ENCODE results near the gene MYO5B.

Gene MYO5B

DNA sequence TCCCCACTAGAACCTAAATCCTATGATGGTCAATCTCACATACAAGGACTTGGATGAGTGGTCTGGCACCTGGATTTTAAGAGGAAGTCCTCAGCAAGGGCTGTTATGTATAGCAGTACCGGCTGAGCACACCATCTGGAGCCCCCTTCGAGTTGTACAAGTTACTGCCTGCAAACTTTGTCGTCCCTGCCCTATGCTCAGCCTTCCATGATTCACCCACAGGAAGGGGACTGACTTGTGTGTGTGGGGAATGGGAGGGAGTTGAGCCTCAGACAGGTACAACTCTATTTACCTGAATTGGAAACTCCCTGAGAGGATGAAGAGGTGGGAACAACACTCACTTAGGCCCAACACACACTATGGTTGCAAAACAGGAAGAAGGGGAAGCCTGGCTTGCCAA lies 186.6 kb downstream of the MYO5B start:
- peaks cover 7% of the 10 kb centered on the region for H3K27me3 Mint-ChIP-seq (ENCODE audit: low read depth)
- no peak overlapping the region for H3K4me3 Mint-ChIP-seq
- H3K4me1 Mint-ChIP-seq (ENCODE audit: low read depth) = no peaks in the 10 kb centered on the region
- no peak overlapping the region for H3K27ac Mint-ChIP-seq
- no peak for DNase-seq (ENCODE audit: low spot score)
- H3K36me3 Mint-ChIP-seq (ENCODE audit: low read depth) = no peaks in the 10 kb centered on the region
- H3K9me3 Mint-ChIP-seq = no peaks in the 10 kb centered on the region

DNA sequence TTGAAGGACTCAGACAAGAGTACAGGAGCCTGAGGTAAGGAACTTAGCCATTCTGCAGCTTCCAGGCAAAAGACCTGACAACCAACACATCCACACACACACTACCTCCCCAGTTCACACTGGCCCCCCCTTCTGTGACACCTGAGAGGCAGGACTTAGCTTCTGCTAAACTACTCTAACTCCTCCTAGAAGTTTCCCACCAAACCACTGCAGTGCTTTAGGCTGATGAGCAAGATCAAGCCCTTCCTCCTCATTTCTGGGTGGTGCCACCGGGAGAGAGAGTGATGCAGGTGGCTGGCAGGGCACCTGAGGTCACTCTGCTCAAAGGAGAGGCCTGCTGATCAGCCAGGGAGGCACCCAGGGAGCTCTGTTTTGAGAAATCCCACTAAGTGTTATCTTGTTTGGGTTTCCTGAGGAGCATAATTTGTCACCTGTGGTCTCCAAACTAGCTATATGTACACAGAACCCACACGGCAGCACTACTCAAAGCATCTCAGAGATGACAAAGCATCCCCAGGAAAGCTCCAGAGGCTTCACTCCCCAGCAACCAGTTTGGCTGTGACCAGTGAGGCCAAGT lies 188.4 kb downstream of the MYO5B start:
- H3K27ac Mint-ChIP-seq = no peak overlapping the region
- H3K27me3 Mint-ChIP-seq (ENCODE audit: low read depth) = peaks cover 6% of the 10 kb centered on the region
- H3K9me3 Mint-ChIP-seq = no peaks in the 10 kb centered on the region
- no peak overlapping the region for H3K4me3 Mint-ChIP-seq
- H3K36me3 Mint-ChIP-seq (ENCODE audit: low read depth) = no peaks in the 10 kb centered on the region
- no peaks in the 10 kb centered on the region for H3K4me1 Mint-ChIP-seq (ENCODE audit: low read depth)
- DNase-seq (ENCODE audit: low spot score) = no peak

DNA sequence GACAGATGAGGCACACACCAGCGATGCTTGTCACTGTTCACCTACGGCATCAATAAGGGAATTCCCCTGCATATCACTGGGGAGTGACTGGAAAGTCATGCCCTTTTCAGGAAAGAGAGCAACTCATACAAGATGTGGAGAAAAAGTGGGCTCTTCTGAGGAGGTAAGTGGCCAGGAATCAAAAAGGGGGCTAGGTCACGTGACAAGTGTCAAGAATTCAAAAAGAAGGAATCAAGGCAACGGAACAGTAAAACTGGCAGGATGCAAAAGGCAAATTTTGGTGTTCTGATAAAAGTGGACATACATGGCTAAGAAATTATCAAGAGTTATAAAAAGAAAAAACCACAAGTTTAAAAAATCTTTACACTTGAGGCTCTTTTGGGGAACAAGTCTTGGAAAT lies 190.9 kb downstream of the MYO5B start:
- Mint-ChIP-seq H3K27me3 (ENCODE audit: low read depth) (peaks cover 5% of the 10 kb centered on the region), H3K9me3 (no peaks in the 10 kb centered on the region), H3K36me3 (ENCODE audit: low read depth) (no peaks in the 10 kb centered on the region), H3K4me3 (no peak overlapping the region), H3K4me1 (ENCODE audit: low read depth) (no peaks in the 10 kb centered on the region), H3K27ac (no peak overlapping the region)
- no peak for DNase-seq (ENCODE audit: low spot score)

DNA sequence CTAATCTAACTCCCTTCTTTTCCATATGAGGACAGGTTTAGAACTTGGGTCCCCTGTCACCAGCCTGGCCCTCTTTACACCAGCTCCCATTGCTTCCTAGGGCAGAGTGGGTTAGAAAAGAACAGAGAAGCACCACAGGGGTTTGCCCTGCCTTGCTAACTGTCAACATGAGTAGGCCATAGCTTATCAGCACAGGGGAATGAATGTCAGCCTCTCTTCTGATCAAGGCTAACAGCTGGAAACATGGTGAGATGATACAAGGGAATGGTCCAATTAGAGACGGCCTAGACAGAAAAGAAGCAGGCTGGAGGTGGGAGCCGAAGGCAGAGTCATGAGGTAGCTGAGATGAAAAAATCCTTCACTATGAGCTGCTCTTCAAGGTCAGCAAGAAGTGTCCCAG lies 192.2 kb downstream of the MYO5B start:
- no peak overlapping the region for H3K4me3 Mint-ChIP-seq

DNA sequence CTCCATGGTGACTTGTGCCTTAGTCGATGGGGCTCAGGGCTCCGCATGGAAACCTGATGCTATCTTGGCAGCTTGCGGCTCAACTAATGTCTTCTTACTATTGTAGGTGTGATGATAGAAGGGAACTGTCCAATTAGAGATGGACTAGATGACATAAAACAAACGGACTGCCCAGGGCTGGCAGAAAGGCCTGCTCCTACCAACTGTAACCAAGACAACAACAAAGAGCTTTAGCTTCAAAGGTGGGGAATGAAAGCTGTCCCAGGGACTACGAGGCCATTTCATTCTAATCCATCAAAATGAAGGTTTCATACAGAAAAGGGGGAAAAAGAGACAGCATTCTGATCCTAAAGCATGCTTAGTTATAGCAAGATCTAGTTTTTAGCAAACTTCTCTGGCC lies 194.7 kb downstream of the MYO5B start:
- Mint-ChIP-seq H3K9me3 (no peaks in the 10 kb centered on the region), H3K27ac (no peak overlapping the region), H3K4me1 (ENCODE audit: low read depth) (no peaks in the 10 kb centered on the region), H3K4me3 (no peak overlapping the region), H3K36me3 (ENCODE audit: low read depth) (no peaks in the 10 kb centered on the region), H3K27me3 (ENCODE audit: low read depth) (peaks cover 4% of the 10 kb centered on the region)
- DNase-seq (ENCODE audit: low spot score) = no peak

More for the DNA sequence above, 192.2 kb downstream of the MYO5B start:
- Mint-ChIP-seq H3K27me3 (ENCODE audit: low read depth) (peaks cover 4% of the 10 kb centered on the region), H3K27ac (no peak overlapping the region), H3K4me1 (ENCODE audit: low read depth) (no peaks in the 10 kb centered on the region), H3K36me3 (ENCODE audit: low read depth) (no peaks in the 10 kb centered on the region), H3K9me3 (no peaks in the 10 kb centered on the region)
- DNase-seq (ENCODE audit: low spot score) = no peak

DNA sequence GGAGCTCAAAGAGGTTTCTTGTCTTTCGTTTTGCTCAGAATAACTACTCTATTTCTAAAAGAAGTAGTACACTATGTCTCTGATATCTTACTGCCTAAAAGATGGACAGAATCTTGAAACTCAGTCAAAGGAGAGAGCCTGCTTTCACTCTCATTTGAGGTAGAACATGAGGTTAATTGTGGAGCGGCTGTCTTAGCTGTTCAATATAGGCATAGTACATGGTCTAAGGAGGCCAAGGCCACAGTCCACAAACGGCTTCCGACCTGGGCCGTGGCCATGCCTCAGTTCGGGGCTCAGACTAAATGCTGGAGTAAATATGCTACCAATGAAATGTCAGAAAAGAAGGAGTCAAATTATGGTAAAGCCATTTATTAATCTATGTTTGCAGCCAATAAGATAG lies 195.8 kb downstream of the MYO5B start:
- Mint-ChIP-seq H3K27me3 (ENCODE audit: low read depth) (peaks cover 4% of the 10 kb centered on the region), H3K9me3 (no peaks in the 10 kb centered on the region), H3K4me3 (no peak overlapping the region), H3K36me3 (ENCODE audit: low read depth) (no peaks in the 10 kb centered on the region), H3K27ac (no peak overlapping the region), H3K4me1 (ENCODE audit: low read depth) (no peaks in the 10 kb centered on the region)
- DNase-seq (ENCODE audit: low spot score) = no peak

DNA sequence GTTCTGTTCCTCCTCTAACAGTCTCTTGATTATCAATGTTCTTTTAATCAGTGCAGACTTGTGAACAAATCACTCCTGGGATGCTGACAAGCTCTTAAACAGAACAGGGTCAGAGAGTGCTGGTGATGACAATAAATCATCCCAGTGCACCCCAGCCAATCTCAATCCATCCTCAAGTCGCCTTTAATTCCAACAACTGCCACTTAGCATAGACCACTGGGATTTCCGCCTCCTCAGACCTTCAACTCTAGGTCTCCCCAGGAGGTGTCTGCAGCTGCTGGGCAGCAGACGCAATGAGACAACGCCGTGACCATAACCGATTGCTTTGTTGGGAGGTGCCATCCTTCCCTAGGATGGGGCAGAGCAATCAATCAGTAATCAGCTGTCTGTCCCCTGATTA lies 197.4 kb downstream of the MYO5B start:
- DNase-seq (ENCODE audit: low spot score) = no peak
- Mint-ChIP-seq H3K4me3 (no peak overlapping the region), H3K9me3 (no peaks in the 10 kb centered on the region), H3K27me3 (ENCODE audit: low read depth) (peaks cover 3% of the 10 kb centered on the region), H3K4me1 (ENCODE audit: low read depth) (no peaks in the 10 kb centered on the region), H3K36me3 (ENCODE audit: low read depth) (no peaks in the 10 kb centered on the region), H3K27ac (no peak overlapping the region)

DNA sequence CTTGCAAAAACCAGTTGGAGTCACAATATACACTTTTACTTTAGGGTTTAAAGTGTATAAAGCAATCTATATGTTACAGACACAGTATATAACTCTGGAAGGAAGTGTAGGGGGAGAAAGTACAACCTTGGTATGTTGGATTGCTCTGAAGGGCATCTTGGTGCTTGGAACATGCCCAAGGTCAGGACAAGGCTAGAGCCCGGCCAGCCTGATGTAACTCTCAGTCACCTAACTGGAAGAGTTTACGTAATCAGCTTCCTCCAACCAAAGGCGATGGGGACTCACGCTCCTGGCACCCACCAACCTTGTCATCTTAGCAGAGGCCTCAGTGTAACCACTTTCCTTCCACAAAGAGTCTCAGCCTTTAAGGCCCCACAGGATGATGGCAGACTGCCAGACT lies 200.5 kb downstream of the MYO5B start:
- no peak for DNase-seq (ENCODE audit: low spot score)
- H3K9me3 Mint-ChIP-seq = no peaks in the 10 kb centered on the region
- peaks cover under 1% of the 10 kb centered on the region for H3K4me1 Mint-ChIP-seq (ENCODE audit: low read depth)
- H3K27me3 Mint-ChIP-seq (ENCODE audit: low read depth) = peaks cover 3% of the 10 kb centered on the region
- H3K4me3 Mint-ChIP-seq = no peak overlapping the region
- H3K27ac Mint-ChIP-seq = no peak overlapping the region
- no peaks in the 10 kb centered on the region for H3K36me3 Mint-ChIP-seq (ENCODE audit: low read depth)

DNA sequence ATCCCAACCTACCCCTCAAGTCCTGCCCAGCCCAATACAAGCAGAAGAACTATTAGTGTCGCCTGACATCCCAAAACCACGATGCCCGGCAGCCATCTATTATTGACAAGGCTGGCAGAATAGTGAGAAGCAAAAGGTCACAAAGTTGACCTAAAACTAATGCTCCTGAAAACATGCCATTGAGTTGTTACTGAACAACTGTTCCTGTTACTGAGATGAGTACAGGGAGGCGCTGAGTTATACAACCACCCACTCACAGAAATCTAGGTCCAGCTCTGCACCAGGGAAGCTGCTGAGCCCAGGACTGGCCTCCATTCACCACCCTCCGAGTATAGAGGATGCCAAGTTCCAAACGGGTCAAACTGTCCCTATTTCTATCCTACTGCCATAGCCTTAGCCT lies 201.6 kb downstream of the MYO5B start:
- Mint-ChIP-seq H3K36me3 (ENCODE audit: low read depth) (no peaks in the 10 kb centered on the region), H3K27ac (no peak overlapping the region), H3K4me1 (ENCODE audit: low read depth) (peaks cover 2% of the 10 kb centered on the region), H3K27me3 (ENCODE audit: low read depth) (peaks cover 3% of the 10 kb centered on the region), H3K4me3 (no peak overlapping the region), H3K9me3 (no peaks in the 10 kb centered on the region)
- no peak for DNase-seq (ENCODE audit: low spot score)

DNA sequence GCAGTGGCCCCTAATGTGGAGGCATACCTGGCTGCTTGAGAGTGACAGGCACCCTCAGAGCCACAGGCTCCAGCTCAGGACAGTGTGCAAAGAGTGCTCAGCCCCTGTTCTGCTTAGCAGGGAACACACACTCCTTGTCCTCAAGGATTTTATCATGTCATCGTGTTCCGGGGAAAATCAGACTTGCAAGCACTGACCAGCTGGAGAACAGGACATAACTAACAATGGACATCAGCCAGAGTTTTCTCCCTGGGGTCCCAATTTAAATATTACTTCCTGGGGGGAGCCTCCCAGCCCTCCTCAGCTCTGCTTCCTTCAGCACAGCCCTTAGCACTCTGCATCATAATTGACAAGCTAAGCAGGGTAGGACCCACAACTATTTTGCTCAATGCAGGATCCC lies 206.2 kb downstream of the MYO5B start:
- H3K4me1 Mint-ChIP-seq (ENCODE audit: low read depth) = peaks cover 4% of the 10 kb centered on the region
- H3K4me3 Mint-ChIP-seq = no peak overlapping the region
- peaks cover 10% of the 10 kb centered on the region for H3K27me3 Mint-ChIP-seq (ENCODE audit: low read depth)
- H3K27ac Mint-ChIP-seq = no peak overlapping the region
- no peaks in the 10 kb centered on the region for H3K36me3 Mint-ChIP-seq (ENCODE audit: low read depth)
- DNase-seq (ENCODE audit: low spot score) = no peak
- no peaks in the 10 kb centered on the region for H3K9me3 Mint-ChIP-seq

DNA sequence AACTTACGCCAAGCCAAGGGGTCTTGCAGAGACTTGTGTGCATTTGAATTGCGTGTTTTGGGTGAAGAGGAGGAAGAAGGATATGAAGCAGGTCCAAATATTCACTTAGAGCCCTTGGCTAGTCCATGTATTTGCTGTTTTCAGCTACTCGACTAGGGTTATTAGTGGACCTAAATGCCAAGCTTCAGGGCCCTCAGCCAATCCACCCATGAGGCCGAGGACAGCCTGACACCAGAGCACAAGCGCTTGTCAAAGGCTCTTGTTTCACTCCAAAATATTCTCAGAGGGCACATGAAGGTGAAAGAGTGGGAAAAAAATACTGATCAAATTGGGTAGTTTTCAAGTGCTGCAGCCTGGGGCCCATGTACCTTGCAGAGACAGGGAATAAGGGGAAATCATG lies 206.8 kb downstream of the MYO5B start:
- Mint-ChIP-seq H3K9me3 (no peaks in the 10 kb centered on the region), H3K4me3 (no peak overlapping the region), H3K27me3 (ENCODE audit: low read depth) (peaks cover 13% of the 10 kb centered on the region), H3K4me1 (ENCODE audit: low read depth) (peaks cover 4% of the 10 kb centered on the region), H3K36me3 (ENCODE audit: low read depth) (no peaks in the 10 kb centered on the region), H3K27ac (no peak overlapping the region)
- DNase-seq (ENCODE audit: low spot score) = no peak

DNA sequence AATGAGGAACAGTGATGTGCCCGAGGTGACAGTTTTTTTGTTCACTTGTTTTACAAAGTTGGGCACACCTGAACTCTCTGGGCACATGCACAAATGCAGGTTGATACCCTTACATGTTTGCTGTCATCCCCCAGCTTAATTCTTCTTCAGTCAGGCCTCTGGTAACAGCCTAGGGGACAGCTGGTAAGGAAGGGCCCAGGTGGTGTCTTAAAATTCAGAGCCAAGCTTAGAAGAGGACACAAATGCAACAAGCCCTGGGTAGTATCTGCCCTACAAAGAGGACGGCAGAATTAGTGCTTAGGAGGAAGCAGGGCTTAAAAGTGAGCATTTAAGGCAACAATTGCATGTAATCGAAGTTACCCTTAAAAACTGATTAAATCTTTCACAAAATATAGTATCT lies 209.7 kb downstream of the MYO5B start:
- DNase-seq (ENCODE audit: low spot score) = no peak
- no peak overlapping the region for H3K27ac Mint-ChIP-seq
- no peaks in the 10 kb centered on the region for H3K9me3 Mint-ChIP-seq

DNA sequence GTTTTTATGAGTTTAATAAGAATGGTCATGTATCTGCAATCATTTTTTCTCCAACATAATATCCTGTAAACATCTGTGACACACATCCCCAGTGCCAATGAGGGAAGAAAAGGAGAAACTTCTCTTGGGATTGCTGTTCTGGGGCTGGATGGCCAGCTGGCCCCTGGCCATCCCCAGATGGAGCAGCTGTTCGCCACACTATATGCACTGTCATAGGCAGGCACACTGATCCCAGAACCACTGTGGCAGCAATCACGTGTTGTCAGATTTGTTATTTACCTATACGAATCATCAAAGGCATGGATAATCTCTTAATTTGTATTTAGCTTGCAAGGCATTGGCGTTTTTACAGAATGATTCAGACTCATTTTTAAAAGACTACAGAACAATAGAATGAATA lies 214.1 kb downstream of the MYO5B start:
- DNase-seq (ENCODE audit: low spot score) = no peak
- H3K9me3 Mint-ChIP-seq = no peaks in the 10 kb centered on the region
- H3K4me1 Mint-ChIP-seq (ENCODE audit: low read depth) = no peaks in the 10 kb centered on the region
- peaks cover 22% of the 10 kb centered on the region for H3K27me3 Mint-ChIP-seq (ENCODE audit: low read depth)
- no peak overlapping the region for H3K27ac Mint-ChIP-seq
- no peak overlapping the region for H3K4me3 Mint-ChIP-seq
- no peaks in the 10 kb centered on the region for H3K36me3 Mint-ChIP-seq (ENCODE audit: low read depth)

More for the DNA sequence above, 209.7 kb downstream of the MYO5B start:
- H3K36me3 Mint-ChIP-seq (ENCODE audit: low read depth) = no peaks in the 10 kb centered on the region
- H3K4me1 Mint-ChIP-seq (ENCODE audit: low read depth) = peaks cover 4% of the 10 kb centered on the region
- H3K4me3 Mint-ChIP-seq = no peak overlapping the region
- peaks cover 18% of the 10 kb centered on the region for H3K27me3 Mint-ChIP-seq (ENCODE audit: low read depth)

DNA sequence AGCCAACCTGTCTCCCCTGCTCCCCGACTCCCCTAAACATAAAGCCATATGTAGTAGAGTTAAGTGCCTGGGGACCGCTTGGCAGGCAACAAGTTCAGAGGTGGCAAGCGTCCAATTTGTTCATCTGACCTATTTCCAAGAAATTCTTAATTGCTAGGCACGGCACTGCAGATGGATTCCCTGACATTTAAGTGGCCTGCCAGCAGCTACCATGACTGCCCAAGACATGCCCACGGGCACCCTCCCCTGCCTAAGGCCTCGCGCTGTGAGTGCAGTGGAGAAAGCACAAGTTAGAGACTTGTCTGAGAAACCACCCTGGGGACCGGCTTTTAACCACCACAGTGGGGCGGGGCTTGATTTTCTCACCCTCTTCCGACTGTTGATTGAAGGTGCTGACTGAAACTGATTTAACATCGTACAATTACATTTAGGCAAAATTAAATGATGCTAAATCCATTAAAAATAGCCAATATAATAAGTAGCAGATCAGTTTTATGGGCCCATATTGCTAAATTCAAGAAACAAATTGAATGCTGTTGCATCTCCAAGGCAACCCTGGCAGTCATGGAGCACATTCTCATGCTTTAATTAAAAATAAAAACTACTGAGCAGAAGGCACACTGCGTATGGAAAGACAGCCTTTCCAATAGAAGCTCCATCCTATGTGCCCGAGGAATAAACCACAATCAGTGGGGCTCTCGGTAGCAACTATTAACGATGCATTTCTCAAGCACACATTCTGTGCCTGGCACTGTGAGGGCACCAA lies 218.0 kb downstream of the MYO5B start:
- Mint-ChIP-seq H3K36me3 (ENCODE audit: low read depth) (no peaks in the 10 kb centered on the region), H3K27ac (no peak overlapping the region), H3K4me1 (ENCODE audit: low read depth) (no peaks in the 10 kb centered on the region), H3K4me3 (no peak overlapping the region), H3K27me3 (ENCODE audit: low read depth) (peaks cover 9% of the 10 kb centered on the region), H3K9me3 (no peaks in the 10 kb centered on the region)
- no peak for DNase-seq (ENCODE audit: low spot score)

DNA sequence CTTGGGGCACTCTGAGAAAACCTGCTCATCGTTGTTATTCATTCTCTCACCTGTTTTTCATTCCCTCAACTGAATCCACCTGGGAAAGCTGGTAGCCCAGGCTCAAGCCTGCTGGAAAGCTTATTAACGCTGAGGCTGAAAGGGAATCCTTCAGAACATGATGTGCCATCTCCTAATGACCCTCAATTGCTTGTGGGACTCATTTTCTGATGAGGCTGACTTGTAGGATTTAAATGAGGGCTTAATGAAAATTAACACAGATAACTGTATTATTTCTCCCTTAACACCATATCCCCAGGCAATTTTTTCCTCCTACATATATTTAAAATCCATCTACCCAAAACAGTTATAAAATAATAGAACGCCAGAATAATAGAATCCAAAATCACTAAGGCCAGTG lies 218.9 kb downstream of the MYO5B start:
- no peak for DNase-seq (ENCODE audit: low spot score)
- Mint-ChIP-seq H3K9me3 (no peaks in the 10 kb centered on the region), H3K27me3 (ENCODE audit: low read depth) (peaks cover 7% of the 10 kb centered on the region), H3K36me3 (ENCODE audit: low read depth) (no peaks in the 10 kb centered on the region), H3K4me1 (ENCODE audit: low read depth) (no peaks in the 10 kb centered on the region), H3K4me3 (no peak overlapping the region), H3K27ac (no peak overlapping the region)
